Activated CD8-positive, alpha-beta T cell treated with anti-CD3 and anti-CD28 coated beads for 36 hours (primary cell): Measurements from ENCODE around the gene SUPT20HL2. TPM values are rescaled to one million over a fixed set of nuclear protein-coding genes. Genes with fewer than 3 reads are reported as not detected.

Experiments used
- ATAC-seq: fragments of 200-7000 bp; cut with Tn5 transposase; one replicate; pipeline ENCODE4 v1.10.0; 2021; ENCODE audit warnings: mild to moderate bottlenecking, moderate library complexity
- CTCF ChIA-PET: fragments of 350-600 bp; sonication (Branson Sonifier 250); formaldehyde crosslinking; loops from one replicate; lab custom pipeline; 2021; ENCODE audit warnings: antibody characterized with exemption; lab: Charles Lee
- POLR2A ChIA-PET: fragments of 350-600 bp; sonication (Branson Sonifier 250); formaldehyde crosslinking; loops from one replicate; lab custom pipeline; 2021; ENCODE audit warnings: antibody characterized with exemption; lab: Charles Lee
- DNase-seq: peaks from one replicate; pipeline ENCODE4 v3.0.0-alpha.2; 2020
- H3K27ac Mint-ChIP-seq: one replicate; pipeline ENCODE4 v1.8.0; 2021; ENCODE audit warnings: mild to moderate bottlenecking, mixed read lengths
- H3K27me3 Mint-ChIP-seq: one replicate; pipeline ENCODE4 v1.8.0; 2021; ENCODE audit warnings: mixed read lengths
- H3K36me3 Mint-ChIP-seq: one replicate; pipeline ENCODE4 v1.8.0; 2021; ENCODE audit warnings: low read depth, mixed read lengths
- H3K4me1 Mint-ChIP-seq: one replicate; pipeline ENCODE4 v1.8.0; 2021; ENCODE audit warnings: low read depth, mixed read lengths
- H3K4me3 Mint-ChIP-seq: one replicate; pipeline ENCODE4 v1.8.0; 2021; ENCODE audit warnings: mild to moderate bottlenecking, moderate library complexity, mixed read lengths
- H3K9me3 Mint-ChIP-seq: one replicate; pipeline ENCODE4 v1.8.0; 2021; ENCODE audit warnings: mixed read lengths
- CTCF ChIP-seq: fragments of 200-600 bp; IDR thresholded peaks from one replicate; pipeline ENCODE4 v1.8.0; 2022; ENCODE audit warnings: antibody characterized with exemption, mild to moderate bottlenecking
- intact Hi-C: fragments of 100-400 bp; cut with micrococcal nuclease; formaldehyde crosslinking; loops from one replicate; pipeline ENCODE4 v1.10.0; 2022
- total RNA-seq, 2 experiments: library from RNA; stranded (reverse); gene quantifications; one replicate each; pipeline ENCODE4 v1.2.3, GENCODE V29; 2021

The SUPT20HL2 gene
- total RNA-seq, 2 experiments from 2014 or later: not detected

DNA sequence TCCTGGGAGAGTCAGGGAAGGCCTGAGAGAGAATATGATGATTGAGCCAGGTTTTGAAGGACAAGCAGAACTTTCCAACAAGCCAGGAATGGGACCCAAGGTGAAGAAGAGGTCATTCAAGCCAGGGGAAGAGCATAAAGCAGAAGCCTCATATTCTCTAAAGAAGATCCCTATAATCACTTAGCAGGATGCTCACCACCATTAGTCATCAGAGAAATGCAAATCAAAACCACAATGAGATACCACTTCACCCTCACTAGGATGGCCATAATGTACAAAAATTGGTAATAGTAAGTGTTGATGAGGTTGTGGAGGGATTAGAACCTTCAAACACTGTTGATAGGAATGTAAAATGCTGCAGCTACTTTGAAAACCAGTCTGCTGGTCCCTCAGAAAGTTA is 26.0 kb upstream of the SUPT20HL2 start:
- Mint-ChIP-seq H3K27ac (no peak overlapping the region), H3K4me3 (no peak overlapping the region), H3K4me1 (peaks cover 6% of the 10 kb centered on the region), H3K36me3 (no peaks in the 10 kb centered on the region), H3K27me3 (peaks cover 2% of the 10 kb centered on the region), H3K9me3 (no peaks in the 10 kb centered on the region)
- intact Hi-C loops: no loop called here
- ATAC-seq (no peak), DNase-seq (no peak)
- POLR2A ChIA-PET: no interaction called here
- TF ChIP-seq CTCF: no peak
- CTCF ChIA-PET: no interaction called here

DNA sequence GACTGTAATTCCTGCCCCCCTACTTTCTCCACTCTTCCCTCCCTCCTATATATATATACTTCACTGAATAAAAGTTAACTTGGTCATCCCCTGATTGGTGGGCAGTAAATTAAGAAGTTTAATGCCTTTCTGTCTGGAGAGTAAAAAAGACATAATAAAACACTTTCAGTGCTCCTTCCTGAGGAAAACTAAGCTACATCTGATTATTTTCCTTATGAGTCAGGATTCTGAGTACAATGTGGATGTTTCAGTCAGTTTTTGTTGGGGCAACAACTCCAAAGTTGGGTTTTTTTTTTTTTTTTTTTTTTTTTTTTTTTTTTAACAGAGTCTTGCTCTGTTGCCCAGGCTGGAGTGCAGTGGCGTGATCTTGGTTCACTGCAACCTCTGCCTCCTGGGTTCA is 22.0 kb upstream of the SUPT20HL2 start:
- ChIA-PET CTCF (no interaction called here), POLR2A (no interaction called here)
- no peaks in the 10 kb centered on the region for H3K36me3 Mint-ChIP-seq
- no peak for ATAC-seq
- TF ChIP-seq CTCF: no peak
- peaks cover 3% of the 10 kb centered on the region for H3K4me1 Mint-ChIP-seq
- no peak overlapping the region for H3K27ac Mint-ChIP-seq
- no peak for DNase-seq
- H3K4me3 Mint-ChIP-seq: no peak overlapping the region
- peaks cover 2% of the 10 kb centered on the region for H3K27me3 Mint-ChIP-seq
- intact Hi-C loops: no loop called here
- no peaks in the 10 kb centered on the region for H3K9me3 Mint-ChIP-seq

GRCh38 chrX:24334461-24334860 is 20.6 kb upstream of the SUPT20HL2 start:
- CTCF ChIA-PET: no interaction called here
- H3K4me1 Mint-ChIP-seq: peaks cover 2% of the 10 kb centered on the region
- ATAC-seq (no peak), DNase-seq (no peak)
- POLR2A ChIA-PET: no interaction called here
- no peak for TF ChIP-seq CTCF
- H3K9me3 Mint-ChIP-seq: no peaks in the 10 kb centered on the region
- intact Hi-C loops: no loop called here
- no peak overlapping the region for H3K27ac Mint-ChIP-seq
- peaks cover 2% of the 10 kb centered on the region for H3K27me3 Mint-ChIP-seq
- no peaks in the 10 kb centered on the region for H3K36me3 Mint-ChIP-seq
- H3K4me3 Mint-ChIP-seq: no peak overlapping the region

DNA sequence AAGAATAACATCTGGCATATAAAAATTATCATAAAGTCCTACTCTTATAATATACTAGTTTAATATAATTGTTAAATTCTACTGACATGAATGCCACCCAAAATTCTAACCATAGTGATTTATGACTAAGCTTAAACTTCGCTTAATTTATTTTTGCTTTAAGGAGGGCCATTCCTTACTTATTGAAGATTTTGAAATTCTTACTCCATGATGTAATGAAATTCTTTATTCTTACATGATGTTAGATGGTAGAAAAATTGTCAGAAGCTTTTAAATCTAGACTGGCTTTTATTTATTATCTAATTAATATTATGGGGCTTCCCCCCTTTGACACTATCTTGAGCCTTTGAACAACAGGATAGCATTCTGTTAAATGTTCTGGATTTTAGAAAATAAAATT is 19.5 kb upstream of the SUPT20HL2 start:
- no peak overlapping the region for H3K4me3 Mint-ChIP-seq
- POLR2A ChIA-PET: no interaction called here
- CTCF ChIA-PET: no interaction called here
- DNase-seq (no peak), ATAC-seq (no peak)
- H3K9me3 Mint-ChIP-seq: no peaks in the 10 kb centered on the region
- no peak for TF ChIP-seq CTCF
- no peak overlapping the region for H3K27ac Mint-ChIP-seq
- H3K27me3 Mint-ChIP-seq: peaks cover 2% of the 10 kb centered on the region
- intact Hi-C loops: no loop called here
- no peaks in the 10 kb centered on the region for H3K36me3 Mint-ChIP-seq
- peaks cover 2% of the 10 kb centered on the region for H3K4me1 Mint-ChIP-seq

DNA sequence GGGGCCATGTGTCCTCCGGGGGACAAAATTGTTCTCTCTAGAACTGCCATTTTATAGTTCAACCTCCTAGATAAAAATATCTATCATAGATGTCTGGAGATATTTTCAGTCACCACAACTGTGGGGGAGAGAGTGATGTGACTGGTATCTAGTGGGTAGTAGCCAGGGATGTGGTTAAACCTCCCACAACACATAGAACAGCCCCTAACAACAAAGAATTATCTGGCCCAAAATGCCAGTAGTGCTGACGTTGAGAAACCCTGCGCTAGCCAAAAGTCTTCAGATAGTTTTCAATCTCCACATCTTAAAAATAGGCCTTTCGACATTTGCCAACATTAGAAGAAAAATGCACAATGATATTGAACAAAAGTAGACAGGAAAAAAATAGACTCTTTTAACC is 19.0 kb upstream of the SUPT20HL2 start:
- ATAC-seq (no peak), DNase-seq (peak; percentile 3)
- Mint-ChIP-seq H3K27ac (no peak overlapping the region), H3K27me3 (peaks cover 2% of the 10 kb centered on the region), H3K4me1 (peaks cover 2% of the 10 kb centered on the region), H3K4me3 (no peak overlapping the region), H3K9me3 (no peaks in the 10 kb centered on the region), H3K36me3 (no peaks in the 10 kb centered on the region)
- TF ChIP-seq CTCF: no peak
- CTCF ChIA-PET: no interaction called here
- intact Hi-C loops: no loop called here
- POLR2A ChIA-PET: no interaction called here
